HG03342 (cell line): ENCODE results near the gene PPP1R12B.
"Not testable (repeated sequence)": the region's sequence is repeated elsewhere in the genome, so short reads cannot be mapped to it uniquely, and the experiment has no call there.

Experiments
- ATAC-seq: cut with Tn5 transposase; IDR thresholded peaks from one replicate; pipeline ENCODE4 v1.9.1; 2021; ENCODE audit warnings: mild to moderate bottlenecking, moderate library complexity; ENCODE audit not compliant: unreplicated experiment

Gene PPP1R12B

DNA sequence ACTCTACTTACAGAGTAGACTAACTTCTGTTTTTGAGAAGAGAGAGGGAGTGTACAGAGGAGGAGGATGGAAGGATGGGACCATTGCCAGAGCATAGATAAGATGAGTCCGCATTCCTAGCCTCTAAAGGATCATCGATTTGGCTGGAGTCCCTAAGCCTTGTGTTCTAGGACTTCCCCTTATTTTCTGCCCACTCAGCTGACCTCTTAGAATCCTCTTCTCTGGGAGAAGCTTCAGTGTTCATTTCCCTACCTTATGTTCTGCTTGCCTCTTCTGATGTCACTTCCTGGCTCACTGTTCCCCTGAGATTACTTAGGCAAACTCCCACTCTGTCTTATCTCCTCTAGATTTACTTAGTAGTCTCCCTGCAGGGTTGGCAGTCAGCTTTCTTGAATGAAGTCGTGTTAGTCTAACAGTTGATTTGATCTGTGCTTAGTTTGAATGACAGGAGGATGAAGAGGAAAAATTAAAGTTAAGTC, 205.1 kb downstream of the PPP1R12B start:
- ATAC-seq = no peak

DNA sequence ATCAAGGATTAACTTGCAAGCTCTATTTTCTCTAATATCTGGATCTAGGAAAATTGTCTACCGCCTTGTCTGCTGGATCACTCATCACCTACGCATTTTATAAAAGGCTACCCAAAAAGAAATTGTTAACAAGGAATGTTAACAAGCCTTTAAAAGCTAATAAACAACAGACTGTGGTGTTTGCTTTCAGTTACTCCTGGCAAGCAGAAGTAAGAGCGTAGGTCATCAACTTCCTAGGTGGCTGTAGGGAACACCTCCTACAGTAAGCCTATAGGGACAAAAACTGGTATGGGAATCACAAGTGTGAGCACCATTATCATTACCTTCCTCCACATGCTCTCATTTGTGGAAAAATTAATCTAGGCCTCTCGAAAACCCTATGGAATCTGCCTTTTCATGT, 206.1 kb downstream of the PPP1R12B start:
- not testable (repeated sequence) for ATAC-seq

DNA sequence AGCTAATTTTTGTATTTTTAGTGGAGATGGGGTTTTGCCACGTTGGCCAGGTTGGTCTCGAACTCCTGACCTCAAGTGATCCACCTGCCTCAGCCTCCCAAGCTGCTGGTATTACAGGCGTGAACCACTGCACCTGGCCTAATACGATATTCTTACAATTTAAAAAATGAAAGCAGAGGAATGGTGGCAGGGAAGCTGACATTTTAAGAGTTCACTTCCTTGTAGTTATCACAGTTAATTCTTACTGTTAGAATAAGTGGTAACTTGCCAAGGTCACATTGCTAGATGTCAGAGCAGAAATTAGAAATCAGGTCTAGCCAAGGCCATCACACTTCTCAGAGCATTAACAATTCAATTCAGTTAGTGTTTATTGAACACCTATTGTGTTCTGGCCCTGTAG, 207.5 kb downstream of the PPP1R12B start:
- ATAC-seq = not testable (repeated sequence)

DNA sequence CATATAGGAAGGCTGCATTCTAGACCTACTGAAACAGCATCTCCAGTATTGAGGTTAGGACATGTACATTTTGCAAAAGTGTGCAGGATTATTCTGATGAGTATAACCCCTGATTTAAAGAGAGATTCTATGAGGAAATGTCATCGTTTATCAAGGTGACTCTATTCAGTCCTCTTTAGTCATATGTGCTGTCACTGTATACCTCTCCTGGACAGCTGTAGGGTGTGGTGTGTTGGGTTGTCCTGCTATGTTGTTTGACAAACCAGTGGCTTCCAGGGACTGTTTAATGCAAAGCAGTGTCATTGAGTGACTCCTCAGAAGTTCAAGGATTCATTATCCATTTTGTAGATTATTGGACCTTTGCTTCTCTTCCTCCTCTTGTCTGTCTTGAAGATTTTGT, 209.2 kb downstream of the PPP1R12B start:
- ATAC-seq = not testable (repeated sequence)

DNA sequence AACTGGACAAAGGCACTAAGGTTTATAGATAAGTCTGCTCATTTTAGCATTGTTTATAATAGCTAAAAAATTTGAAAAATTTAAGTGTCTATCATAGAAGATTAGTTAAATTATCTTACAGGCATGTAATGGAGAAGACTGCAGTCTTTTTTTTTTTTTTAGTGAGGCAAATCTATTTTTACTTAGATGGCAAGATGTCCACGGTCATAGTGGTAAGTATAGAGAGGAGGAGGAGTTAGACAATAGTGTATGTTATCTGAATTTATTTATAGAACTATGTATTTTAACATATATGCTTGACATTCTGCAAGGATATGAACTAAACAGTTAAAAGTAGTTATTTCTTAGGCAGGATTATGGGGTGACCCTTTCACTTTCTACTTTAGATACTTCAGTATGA, 212.7 kb downstream of the PPP1R12B start:
- no peak for ATAC-seq

DNA sequence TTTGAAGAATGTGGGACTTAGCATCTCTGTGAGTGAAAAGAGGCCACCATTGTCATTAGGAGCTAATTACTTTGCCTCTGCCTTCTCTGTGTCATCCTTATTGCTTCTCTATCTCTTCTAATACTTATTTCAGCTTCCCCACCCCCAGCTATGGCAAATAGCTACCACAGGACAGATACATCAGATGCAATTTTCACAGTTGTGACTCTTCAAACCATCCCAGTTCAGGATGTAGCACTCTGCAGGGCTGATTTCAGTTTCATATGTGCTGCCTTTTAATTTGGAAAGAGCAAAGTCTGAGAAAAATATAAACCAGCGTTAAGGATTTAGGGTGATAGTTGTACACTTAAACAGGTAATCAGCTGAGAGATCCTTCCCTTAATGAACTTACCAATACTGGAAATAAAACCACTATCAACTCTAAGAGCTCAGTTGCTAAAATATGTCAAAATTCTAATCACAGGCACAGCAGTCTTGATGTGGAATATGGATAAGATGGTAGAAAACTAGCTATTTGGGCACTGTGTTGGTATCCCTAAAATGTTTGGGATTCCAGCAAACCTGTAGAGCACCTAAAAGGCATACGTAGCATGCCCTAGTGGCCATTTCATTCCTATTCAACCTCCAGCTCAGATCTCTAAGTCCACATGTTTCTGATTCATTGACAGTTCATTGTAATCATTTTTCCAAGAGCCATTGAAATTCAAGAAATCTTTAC, 213.4 kb downstream of the PPP1R12B start:
- ATAC-seq = no peak

DNA sequence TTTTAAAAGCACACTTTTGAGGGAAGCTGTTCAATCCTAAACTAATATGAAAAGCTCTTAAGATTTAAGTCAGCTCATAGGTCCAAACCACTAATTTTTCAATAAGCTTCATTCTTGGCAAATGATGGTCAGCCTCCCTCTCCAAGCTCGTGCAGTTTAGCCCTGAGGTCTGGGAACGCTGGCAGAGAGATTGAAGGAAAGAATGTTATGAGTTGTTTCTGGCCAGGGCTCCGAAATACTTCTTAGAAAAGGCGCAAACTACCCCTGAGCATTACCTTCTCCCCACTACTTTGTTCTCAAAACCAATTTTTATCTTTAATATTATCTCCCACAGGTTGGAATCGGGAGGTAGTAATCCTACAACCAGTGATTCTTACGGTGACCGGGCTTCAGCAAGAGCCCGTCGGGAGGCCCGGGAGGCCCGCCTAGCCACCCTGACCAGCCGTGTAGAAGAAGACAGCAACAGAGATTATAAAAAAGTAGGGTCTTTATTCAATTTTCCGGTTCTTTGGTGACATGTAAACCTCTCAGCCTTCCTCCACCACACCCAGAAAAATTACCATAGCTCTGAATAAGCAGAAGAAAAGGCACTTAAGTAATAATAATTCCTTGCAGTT, 214.1 kb downstream of the PPP1R12B start:
- no peak for ATAC-seq

DNA sequence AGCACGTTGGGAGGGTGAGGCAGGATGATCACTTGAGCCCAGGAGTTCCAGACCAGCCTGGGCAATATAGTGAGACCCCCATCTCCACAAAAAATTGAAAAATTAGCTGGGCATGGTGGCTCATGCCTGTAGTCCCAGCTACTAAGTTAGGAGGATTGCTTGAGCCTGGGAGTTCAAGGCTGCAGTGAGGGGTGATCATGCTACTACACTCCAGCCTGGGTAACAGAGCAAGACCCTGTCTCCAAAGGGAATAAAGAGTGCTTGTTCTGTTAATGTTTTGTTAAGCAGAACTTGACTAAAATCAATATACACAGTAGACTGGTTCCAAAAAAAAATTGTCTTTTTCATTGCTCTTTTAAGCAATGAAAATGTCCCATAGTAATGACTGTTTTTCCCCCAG, 215.3 kb downstream of the PPP1R12B start:
- ATAC-seq = no peak

DNA sequence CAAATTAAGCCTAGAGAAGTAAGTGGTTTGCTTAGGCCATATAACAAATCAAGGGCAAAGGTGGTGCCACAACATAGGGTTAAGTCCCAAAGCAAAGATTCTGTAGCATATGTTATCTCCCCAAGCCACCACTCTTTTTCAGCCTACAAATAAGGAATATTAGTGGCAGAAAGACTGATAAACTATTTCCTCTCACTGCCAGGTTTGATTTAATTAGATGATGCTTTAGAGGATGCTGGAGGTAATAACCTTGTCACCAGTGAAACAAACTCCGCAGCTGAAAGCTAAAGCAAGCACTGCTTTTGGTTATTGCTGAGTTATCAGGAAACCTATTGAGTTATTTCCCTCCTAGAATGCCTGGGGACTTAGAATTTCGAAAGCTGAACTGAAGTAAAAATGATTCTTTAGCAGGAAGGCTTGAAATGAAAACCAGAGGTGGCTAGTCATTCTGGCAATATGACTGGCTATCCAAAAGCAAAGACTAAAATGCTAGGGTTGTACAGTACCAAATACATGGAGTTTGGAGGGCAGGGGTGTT, 216.5 kb downstream of the PPP1R12B start:
- ATAC-seq = no peak

DNA sequence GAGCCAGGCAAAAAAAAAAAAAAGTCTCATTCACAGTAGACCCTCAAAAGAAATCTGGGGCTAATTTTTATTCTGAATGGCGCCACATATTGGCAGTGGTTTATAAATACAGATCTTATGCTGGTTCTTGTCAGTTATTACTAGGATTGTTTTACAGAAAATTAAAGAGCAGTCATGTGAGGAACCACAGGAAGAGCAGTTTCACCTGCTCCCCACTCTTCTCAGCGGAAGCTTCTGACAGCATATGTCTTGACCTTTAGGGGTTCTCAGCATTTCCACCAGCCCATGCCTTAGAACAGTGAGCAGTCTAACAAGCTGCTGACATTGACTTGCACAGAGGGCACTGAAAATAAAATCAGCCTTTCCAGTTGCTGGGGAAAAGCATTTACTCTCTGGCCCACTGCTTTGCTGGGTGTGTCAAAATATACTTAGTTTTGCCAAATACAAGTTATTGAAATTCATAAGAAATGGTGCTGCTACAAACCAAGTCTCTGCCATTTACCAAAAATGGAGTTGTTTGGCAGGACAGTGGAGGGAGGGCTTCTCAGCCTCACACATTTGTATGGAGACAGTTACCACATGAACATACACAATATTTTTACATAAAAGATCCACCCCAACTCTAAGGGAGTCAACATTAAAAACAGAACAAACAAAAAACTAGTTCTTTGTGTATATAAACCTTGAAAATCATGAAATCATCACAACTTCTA, 217.5 kb downstream of the PPP1R12B start:
- ATAC-seq = peak; percentile 74

DNA sequence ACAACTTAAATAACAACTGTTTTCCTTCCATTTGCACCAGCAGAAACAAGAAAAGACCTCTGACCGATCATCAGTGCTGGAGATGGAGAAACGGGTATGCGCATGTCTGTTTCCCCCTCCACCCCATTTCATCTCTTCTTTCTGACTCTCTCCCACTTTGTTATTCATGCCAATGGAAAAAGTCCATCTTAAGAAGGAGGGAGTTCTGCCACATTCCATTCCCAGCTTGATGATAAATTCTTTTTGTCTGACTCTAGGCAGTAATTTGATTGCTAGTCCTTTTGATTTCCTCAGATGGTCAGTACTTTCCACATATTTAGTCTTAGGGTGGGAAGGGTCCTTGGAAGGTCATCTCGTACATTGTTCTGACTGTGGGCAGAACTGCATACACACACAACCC, 219.2 kb downstream of the PPP1R12B start:
- no peak for ATAC-seq

DNA sequence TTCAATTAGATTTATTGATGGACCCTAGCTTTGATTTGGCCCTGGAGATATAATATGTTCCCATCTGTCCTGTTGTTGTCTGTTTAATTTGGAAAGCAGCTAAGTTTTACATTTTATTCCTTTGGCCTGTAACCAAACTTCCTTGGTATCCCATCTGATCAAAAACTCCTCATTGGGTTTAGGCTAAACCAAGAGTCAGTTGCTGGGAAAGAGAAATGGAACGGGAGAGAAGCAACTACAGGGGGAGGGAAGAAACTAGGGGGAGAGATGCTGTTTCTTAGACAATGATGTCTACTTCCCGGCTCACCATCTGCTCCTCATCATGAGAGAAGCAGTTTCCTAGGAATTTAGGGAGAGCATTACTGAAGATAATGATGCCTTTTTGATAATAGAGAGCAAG, 219.9 kb downstream of the PPP1R12B start:
- no peak for ATAC-seq

DNA sequence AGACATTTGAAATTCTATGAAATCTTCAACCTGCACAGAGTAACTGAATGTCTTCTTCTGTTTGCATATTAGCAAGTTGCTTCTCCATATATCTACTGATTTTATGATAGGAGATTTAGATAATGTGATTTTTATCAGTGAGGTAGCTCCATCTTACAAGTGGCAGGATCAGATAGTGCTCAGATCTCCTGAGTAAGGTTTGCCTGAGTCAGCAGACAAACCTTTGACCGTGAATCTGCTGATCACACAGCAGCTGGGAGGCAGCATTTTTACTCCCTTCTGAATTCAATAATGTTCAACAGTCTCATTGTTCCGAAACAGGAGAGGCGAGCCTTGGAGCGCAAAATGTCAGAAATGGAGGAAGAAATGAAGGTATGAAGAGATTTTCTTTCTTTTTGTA, 220.3 kb downstream of the PPP1R12B start:
- ATAC-seq = no peak

DNA sequence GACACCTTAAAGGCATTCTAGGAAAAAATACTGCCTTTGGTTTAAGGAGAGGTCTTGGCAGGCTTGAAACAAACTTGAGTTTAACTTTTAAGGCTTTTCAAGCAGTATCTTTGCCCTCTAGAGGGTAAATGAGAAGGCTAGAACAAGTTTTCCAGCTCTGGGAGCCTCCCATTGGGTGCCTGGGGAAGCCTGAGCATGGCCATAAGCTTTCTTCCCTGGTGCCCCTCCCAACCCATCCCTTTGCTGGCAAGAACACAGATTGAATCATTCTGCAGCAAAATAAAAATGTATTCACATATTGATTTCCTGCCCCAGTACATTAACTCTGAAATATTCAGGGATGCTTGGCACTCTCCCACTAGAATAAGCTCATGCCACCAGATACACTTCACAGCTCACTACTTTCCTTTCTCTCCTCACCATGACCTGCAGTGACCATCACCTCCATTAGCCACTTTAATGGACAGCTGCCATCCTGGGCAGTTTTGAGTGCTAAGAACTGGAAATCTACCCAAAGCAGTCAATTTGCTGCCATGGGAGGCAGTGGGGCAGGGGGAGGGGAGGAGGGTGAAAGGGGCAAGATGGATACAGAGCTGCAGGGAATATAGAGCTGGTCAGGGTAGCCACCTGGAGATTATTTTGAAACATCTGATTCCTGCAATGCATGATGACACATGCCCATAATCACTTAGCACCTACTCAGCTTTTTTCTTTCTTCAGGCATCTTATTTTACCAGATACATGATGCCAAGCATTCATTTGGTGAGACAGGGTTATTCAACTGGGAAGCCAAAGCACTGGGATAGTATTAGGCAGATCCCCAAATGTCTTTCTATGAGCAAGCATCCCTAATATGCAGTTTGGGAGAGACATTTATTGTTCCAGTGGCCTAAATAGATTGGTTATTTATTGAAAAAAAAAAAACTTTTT, 221.2 kb downstream of the PPP1R12B start:
- ATAC-seq = no peak

DNA sequence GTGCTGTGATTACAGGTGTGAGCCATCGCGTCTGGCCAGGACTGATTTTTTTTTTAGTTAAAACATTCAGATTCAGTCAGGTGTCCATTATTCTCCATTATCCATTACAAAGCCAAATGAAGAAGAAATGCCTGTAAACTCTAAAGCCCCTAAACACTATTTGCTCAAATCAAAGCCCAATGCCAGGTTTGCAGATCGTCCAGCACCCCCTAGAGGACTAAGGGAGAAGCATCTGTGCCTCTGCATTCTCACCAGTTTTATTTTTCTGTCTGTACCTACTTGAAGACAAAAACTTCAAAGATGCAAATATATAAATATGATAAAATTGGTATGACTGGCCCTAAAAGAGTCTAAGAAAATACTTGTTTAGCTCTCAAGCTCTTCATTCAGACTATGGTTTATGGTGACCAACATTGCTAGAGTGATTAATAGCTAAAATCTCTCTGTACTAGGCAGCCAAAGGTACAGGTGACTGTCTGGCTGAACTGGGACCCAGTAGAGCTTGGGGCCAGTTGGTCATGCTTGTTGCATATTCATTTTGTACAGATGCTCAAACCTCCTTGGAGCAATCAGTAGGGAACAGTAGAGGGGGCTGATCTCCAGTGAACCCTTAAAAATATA, 223.3 kb downstream of the PPP1R12B start:
- no peak for ATAC-seq

DNA sequence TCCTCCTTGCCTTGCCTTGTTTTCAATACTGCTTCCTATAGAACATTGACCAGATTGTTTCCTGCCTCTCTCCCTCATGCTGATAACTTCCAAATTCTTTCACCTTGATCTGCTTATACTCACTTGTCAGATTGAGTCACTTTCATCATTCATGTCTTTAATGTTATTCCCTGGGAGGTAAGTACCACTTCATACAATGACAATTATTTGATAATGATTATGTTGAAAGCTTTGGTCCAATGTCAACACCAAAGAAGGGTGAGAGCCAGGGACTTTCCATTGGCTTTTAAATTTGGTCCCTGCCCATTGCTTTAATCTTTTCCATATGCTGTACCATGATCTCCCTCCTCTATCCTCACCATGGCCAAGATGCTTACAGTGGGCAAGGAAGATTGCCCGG, 224.4 kb downstream of the PPP1R12B start:
- no peak for ATAC-seq

DNA sequence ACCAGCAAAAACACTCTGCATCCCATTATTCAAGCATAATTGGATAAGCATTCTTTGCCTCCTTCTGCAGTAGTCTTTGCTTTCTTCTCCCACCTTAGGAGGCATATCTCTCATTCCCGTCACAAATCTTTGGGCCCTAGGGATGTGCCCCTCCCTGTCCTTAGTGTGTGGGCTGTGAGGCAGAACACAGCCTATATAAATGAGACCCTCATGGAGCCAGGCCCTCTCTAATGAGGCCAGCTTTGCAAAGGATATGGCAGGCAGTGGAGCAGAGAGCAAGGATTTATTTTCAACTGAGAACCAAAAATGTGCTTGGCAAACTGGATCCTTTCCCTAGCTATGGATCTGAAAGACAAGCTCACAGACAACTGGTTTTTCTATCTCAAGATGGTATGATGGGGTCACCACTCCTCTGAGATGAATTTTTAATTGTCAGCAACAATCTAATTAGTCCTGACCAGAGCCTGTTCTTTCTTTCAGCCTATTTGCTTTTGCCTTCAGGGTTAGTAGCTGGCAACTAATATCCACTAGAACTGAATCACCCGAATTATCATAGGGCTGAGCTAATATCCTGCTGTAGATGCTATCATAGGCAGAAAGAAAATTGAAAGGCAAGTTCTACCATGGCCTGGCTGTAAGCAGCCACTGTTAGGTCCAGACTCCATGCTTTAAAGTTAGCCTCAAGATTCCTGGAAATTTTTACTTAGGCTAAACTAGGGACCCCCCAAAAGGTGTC, 227.6 kb downstream of the PPP1R12B start:
- ATAC-seq = no peak

DNA sequence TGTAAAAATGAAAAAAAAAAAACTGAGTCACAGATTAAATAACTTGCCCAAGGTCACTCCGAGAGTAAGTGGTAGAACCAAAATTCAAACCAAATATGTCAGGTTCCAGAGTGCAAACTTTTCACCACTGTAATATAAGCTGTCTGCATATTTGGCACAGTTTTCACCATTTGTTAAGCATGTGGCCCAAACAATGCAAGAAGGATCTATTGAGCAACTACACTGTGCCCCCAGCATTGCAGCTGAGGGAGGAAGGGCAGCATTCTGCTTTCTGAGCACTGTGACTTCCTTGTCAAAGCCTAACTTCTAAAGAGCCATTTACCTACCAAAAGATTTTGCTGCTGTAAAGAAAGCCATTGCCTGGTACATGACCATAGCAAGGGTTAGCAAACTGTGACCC, 228.3 kb downstream of the PPP1R12B start:
- no peak for ATAC-seq

DNA sequence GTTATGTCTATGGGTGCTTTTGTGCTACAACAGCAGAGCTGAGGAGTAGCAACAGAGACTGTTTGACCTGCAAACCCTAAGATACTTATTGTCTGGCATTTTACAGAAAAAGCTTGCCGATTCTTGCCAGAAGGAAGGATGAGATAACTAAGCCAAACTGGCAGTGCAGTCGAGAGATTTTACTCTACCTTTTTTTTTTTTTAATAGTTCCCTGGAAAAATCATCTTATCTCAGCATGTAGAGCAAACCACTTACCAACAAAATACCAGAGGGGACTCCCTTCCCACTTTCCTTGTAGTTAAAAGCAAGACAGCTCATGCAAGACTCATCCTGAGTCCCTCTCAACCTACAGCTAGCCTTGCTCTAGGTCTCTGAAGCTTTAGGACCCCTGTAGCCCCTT, 228.9 kb downstream of the PPP1R12B start:
- ATAC-seq = no peak
